SK-N-MC (cell line): ENCODE data around the gene MBD3L5.

Experiments used
- EZH2 ChIP-seq: fragments of 200-600 bp; sonication (generic); IDR thresholded peaks from one replicate; pipeline ENCODE4 v1.6.1; 2017; ENCODE audit warnings: antibody characterized with exemption
- FOXP2 ChIP-seq: optimal IDR thresholded peaks from 2 replicates; pipeline ENCODE3; 2011; ENCODE audit warnings: mild to moderate bottlenecking, moderate library complexity; ENCODE audit not compliant: insufficient read depth; ENCODE audit errors: extremely low read length, control extremely low read depth
- POLR2AphosphoS5 ChIP-seq: IDR thresholded peaks from 2 replicates; pipeline ENCODE4 v1.6.1; 2012; ENCODE audit warnings: mild to moderate bottlenecking, low read depth, low read length, borderline replicate concordance

- no peak for TF ChIP-seq POLR2AphosphoS5
- no peak for TF ChIP-seq EZH2
- TF ChIP-seq FOXP2 = no peak
These were observed 30.0 kb upstream of the MBD3L5 start for GRCh38 chr19:7000333-7000732.
